Measurements from ENCODE around the gene SS18L1.

DNA sequence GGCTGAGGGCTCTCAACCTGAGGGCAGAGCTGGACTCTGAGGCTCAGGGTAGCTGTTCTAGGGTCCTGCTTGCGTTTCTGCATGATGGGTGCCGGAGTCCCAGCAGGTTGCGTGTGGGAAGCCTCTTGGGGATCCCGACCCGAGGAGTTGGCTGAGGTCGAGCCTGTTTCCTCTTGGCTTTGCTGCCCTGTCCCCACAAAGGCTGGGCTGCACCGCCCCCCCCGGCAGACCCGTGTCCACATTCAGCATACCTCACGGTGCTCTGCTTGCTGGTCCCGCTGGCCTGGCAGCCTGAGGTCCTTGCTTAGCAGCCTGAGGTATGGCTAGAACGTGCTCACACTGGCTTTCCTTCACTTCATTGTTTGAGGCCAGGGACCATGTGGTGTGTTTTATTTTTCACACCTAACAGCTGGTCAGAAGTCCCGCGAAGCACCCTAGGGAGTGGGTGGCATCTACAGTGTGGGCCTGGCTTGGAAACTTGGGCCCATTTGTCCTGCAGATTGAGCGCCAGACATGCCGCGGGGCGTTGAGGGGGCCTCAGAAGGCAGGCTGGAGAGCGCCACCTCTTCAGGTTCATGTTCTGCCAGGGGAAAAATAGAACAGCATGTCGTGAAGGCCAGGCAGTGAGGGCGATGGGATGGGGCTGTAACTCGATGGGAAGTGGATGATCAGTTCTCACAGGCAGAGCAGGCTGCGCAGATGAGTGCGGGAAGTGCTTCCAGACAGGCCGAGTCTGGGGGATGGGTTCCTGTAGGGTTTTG is 11.8 kb upstream of the SS18L1 start:
- TF ChIP-seq EZH2 (IDR thresholded peaks at IDR 0.05; ENCODE audit: insufficient read depth, low read length) (no peak), CTCF (IDR thresholded peaks at IDR 0.05; ENCODE audit: insufficient read depth, low read depth, low read length) (no peak)

All from astrocyte (in vitro differentiated cells and primary cell).